Fibroblast of lung (primary cell): ENCODE results near the gene SEPTIN12. TPM values are rescaled to one million over a fixed set of nuclear protein-coding genes. Genes with fewer than 3 reads are reported as not detected.

Experiments
- DNase-seq, 2 donors: peaks; one replicate each; pipeline versions ENCODE4 v3.0.0 to v3.0.0-alpha.2; 2010; ENCODE audit warnings: low read depth in 2 of 2
- H2AFZ ChIP-seq: 2 replicates; pipeline ENCODE4 v1.5.1; 2012; ENCODE audit warnings: low read length, control low read depth, inconsistent platforms
- H3K27ac ChIP-seq: 2 replicates; pipeline ENCODE4 v1.5.1; 2011; ENCODE audit warnings: low read length, control low read depth; ENCODE audit not compliant: insufficient read depth
- H3K27me3 ChIP-seq: 2 replicates; pipeline ENCODE4 v1.5.1; 2011; ENCODE audit warnings: mild to moderate bottlenecking, low read length; ENCODE audit not compliant: control insufficient read depth, insufficient read depth
- H3K36me3 ChIP-seq: 2 replicates; pipeline ENCODE4 v1.5.1; 2011; ENCODE audit warnings: low read length; ENCODE audit not compliant: control insufficient read depth, insufficient read depth
- H3K4me1 ChIP-seq: 2 replicates; pipeline ENCODE4 v1.5.1; 2011; ENCODE audit warnings: low read length; ENCODE audit not compliant: control insufficient read depth, insufficient read depth; ENCODE audit errors: extremely low read depth
- H3K4me2 ChIP-seq: 2 replicates; pipeline ENCODE4 v1.5.1; 2011; ENCODE audit warnings: low read length, control low read depth; ENCODE audit not compliant: insufficient read depth; ENCODE audit errors: extremely low read depth
- H3K4me3 ChIP-seq, 4 experiments: fragments of 200-600 bp in 1 of 4; sonication (generic) in 1 of 4; replicated peaks in 1 of 4; 2 replicates each; pipeline ENCODE4 v1.5.1; 2011 to 2016; ENCODE audit warnings: low read length in 4 of 4, low read depth in 3 of 4, mild to moderate bottlenecking in 3 of 4, control low read depth in 2 of 4, inconsistent platforms in 1 of 4, mixed read lengths in 1 of 4; ENCODE audit not compliant: insufficient read depth in 1 of 4; ENCODE audit errors: control extremely low read depth in 1 of 4
- H3K79me2 ChIP-seq: 2 replicates; pipeline ENCODE4 v1.5.1; 2012; ENCODE audit warnings: mild to moderate bottlenecking, low read length, inconsistent platforms; ENCODE audit not compliant: control insufficient read depth, insufficient read depth
- H3K9ac ChIP-seq: 2 replicates; pipeline ENCODE4 v1.5.1; 2011; ENCODE audit warnings: mild to moderate bottlenecking, low read length, control low read depth; ENCODE audit not compliant: insufficient read depth
- H3K9me3 ChIP-seq: 2 replicates; pipeline ENCODE4 v1.5.1; 2012; ENCODE audit warnings: low read depth, low read length; ENCODE audit not compliant: control insufficient read depth, insufficient read depth
- H4K20me1 ChIP-seq: 2 replicates; pipeline ENCODE4 v1.5.1; 2011; ENCODE audit warnings: low read length; ENCODE audit not compliant: control insufficient read depth, insufficient read depth; ENCODE audit errors: extremely low read depth
- CTCF ChIP-seq, 2 donors: IDR thresholded peaks in 1 of 2; conservative IDR thresholded peaks in 1 of 2; 1 replicate in 1 of 2; 2 replicates in 1 of 2; pipeline ENCODE4 v1.5.1; 2011 to 2012; ENCODE audit warnings: low read length in 2 of 2, control low read depth in 1 of 2, inconsistent platforms in 1 of 2, low read depth in 1 of 2, mild to moderate bottlenecking in 1 of 2
- EZH2 ChIP-seq: IDR thresholded peaks from 2 replicates; pipeline ENCODE4 v1.5.1; 2012; ENCODE audit warnings: low read length, control low read depth, mild to moderate bottlenecking; ENCODE audit errors: missing control alignments
- polyA plus RNA-seq, 2 donors: library from polyadenylated mRNA; depleted of rRNA in 1 of 2; stranded (reverse) in 1 of 2; unstranded in 1 of 2; fragments of >200 nt; gene quantifications; 2 replicates each; pipeline ENCODE4 v1.2.1, GENCODE V29; 2011 to 2012; ENCODE audit warnings: missing spikeins in 1 of 2
- total RNA-seq: library from RNA; depleted of rRNA; stranded (reverse); fragments of >200 nt; gene quantifications from 2 replicates; pipeline ENCODE4 v1.2.1, GENCODE V29; 2014

Gene SEPTIN12
- total and polyA plus RNA-seq, 2 donors (not counting 1 experiment from before 2014, with no cell fraction given), result not detected

- TF ChIP-seq EZH2 (no peak), CTCF (conservative IDR thresholded peaks at IDR 0.05 in 1 of 2, IDR thresholded peaks at IDR 0.05 in 1 of 2; ENCODE audit: low read depth in 1 of 2, low read length in 2 of 2) (no peak)
- no peaks in the 10 kb centered on the region for H3K79me2 ChIP-seq
- H3K9ac ChIP-seq, result no peak overlapping the region
- H4K20me1 ChIP-seq, result no peaks in the 10 kb centered on the region
- peaks cover 13% of the 10 kb centered on the region for H3K36me3 ChIP-seq
- DNase-seq, result no peak
- no peak overlapping the region for H3K4me3 ChIP-seq
- H2AFZ ChIP-seq, result no peak overlapping the region
- no peaks in the 10 kb centered on the region for H3K27me3 ChIP-seq
- no peaks in the 10 kb centered on the region for H3K4me1 ChIP-seq
- no peaks in the 10 kb centered on the region for H3K9me3 ChIP-seq
- H3K4me2 ChIP-seq, result no peak overlapping the region
- H3K27ac ChIP-seq, result no peak overlapping the region
These were observed 40.1 kb downstream of the SEPTIN12 start for GRCh38 chr16:4747906-4748681.

GRCh38 chr16:4746991-4747574 is 41.1 kb downstream of the SEPTIN12 start:
- TF ChIP-seq EZH2, result no peak
- no peak for TF ChIP-seq CTCF (conservative IDR thresholded peaks at IDR 0.05 in 1 of 2, IDR thresholded peaks at IDR 0.05 in 1 of 2; ENCODE audit: low read depth in 1 of 2, low read length in 2 of 2)
- H3K4me2 ChIP-seq, result no peak overlapping the region
- no peak overlapping the region for H3K4me3 ChIP-seq
- no peaks in the 10 kb centered on the region for H3K4me1 ChIP-seq
- H3K27ac ChIP-seq, result no peak overlapping the region
- no peaks in the 10 kb centered on the region for H3K27me3 ChIP-seq
- no peaks in the 10 kb centered on the region for H4K20me1 ChIP-seq
- no peaks in the 10 kb centered on the region for H3K9me3 ChIP-seq
- H3K79me2 ChIP-seq, result no peaks in the 10 kb centered on the region
- DNase-seq, result peak in 1 of 2 donors; percentile 38
- no peak overlapping the region for H3K9ac ChIP-seq
- peaks cover 5% of the 10 kb centered on the region for H3K36me3 ChIP-seq
- H2AFZ ChIP-seq, result no peak overlapping the region

- TF ChIP-seq EZH2 (no peak), CTCF (conservative IDR thresholded peaks at IDR 0.05 in 1 of 2, IDR thresholded peaks at IDR 0.05 in 1 of 2; ENCODE audit: low read depth in 1 of 2, low read length in 2 of 2) (no peak)
These were observed 41.9 kb downstream of the SEPTIN12 start for GRCh38 chr16:4746215-4746614.

More at GRCh38 chr16:4746215-4746614, 41.9 kb downstream of the SEPTIN12 start:
- Histone ChIP-seq H3K36me3 (peaks cover under 1% of the 10 kb centered on the region), H4K20me1 (no peaks in the 10 kb centered on the region), H3K9me3 (no peaks in the 10 kb centered on the region), H3K4me3 (no peak overlapping the region), H3K4me1 (no peaks in the 10 kb centered on the region), H3K27me3 (no peaks in the 10 kb centered on the region), H3K79me2 (no peaks in the 10 kb centered on the region), H2AFZ (no peak overlapping the region), H3K9ac (no peak overlapping the region), H3K27ac (no peak overlapping the region), H3K4me2 (no peak overlapping the region)
- DNase-seq, result no peak
